SK-N-SH (cell line): Measurements from ENCODE around the gene GOLGA6C. TPM values are rescaled to one million over a fixed set of nuclear protein-coding genes. Genes with fewer than 3 reads are reported as not detected.
"Not testable (repeated sequence)": the region's sequence is repeated elsewhere in the genome, so short reads cannot be mapped to it uniquely, and the experiment has no call there.

Experiments
- CTCF ChIA-PET: fragments of 300-600, 350-600 bp; formaldehyde crosslinking; extraction: SDS; loops from one replicate; lab custom pipeline; 2021; lab: Yijun Ruan, JAX
- POLR2A ChIA-PET: fragments of 350-600 bp; sonication (Branson Sonifier 250); formaldehyde crosslinking; extraction: SDS; loops from one replicate; lab custom pipeline; 2020; ENCODE audit warnings: antibody characterized with exemption, inconsistent platforms; lab: Yijun Ruan, JAX
- DNase-seq: peaks from one replicate; pipeline ENCODE4 v3.0.0; 2012
- H2AFZ ChIP-seq: fragments of 200-600 bp; sonication (generic); 2 replicates; pipeline ENCODE4 v1.8.1; 2016; ENCODE audit warnings: antibody characterized with exemption, mild to moderate bottlenecking, low read depth
- H3F3A ChIP-seq: fragments of 200-600 bp; sonication (generic); replicated peaks from 2 replicates; pipeline ENCODE3; 2016; ENCODE audit warnings: antibody characterized with exemption, mild to moderate bottlenecking; ENCODE audit not compliant: insufficient read depth
- H3K27ac ChIP-seq, 2 experiments: fragments of 200-500 bp in 1 of 2; fragments of 200-600 bp in 1 of 2; sonication (Bioruptor generic) in 1 of 2; sonication (generic), shearing (Covaris generic) in 1 of 2; 2 replicates each; pipeline versions ENCODE4 v1.5.1 to v1.6.1; 2014 to 2016; ENCODE audit warnings: low read depth in 2 of 2, inconsistent platforms in 1 of 2, low read length in 1 of 2, mild to moderate bottlenecking in 1 of 2, mixed read lengths in 1 of 2
- H3K27me3 ChIP-seq: fragments of 200-600 bp; sonication (generic), shearing (Covaris generic); 2 replicates; pipeline ENCODE4 v1.6.1; 2016; ENCODE audit warnings: mixed run types; ENCODE audit not compliant: insufficient read depth
- H3K36me3 ChIP-seq, 2 experiments: fragments of 200-500 bp in 1 of 2; fragments of 200-600 bp in 1 of 2; sonication (Bioruptor generic) in 1 of 2; sonication (generic) in 1 of 2; replicated peaks in 1 of 2; 2 replicates each; pipeline versions ENCODE3 to v1.5.1; 2014 to 2016; ENCODE audit warnings: low read length in 1 of 2, mild to moderate bottlenecking in 1 of 2; ENCODE audit not compliant: insufficient read depth in 2 of 2, control insufficient read depth in 1 of 2
- H3K4me1 ChIP-seq, 2 experiments: fragments of 200-500 bp in 1 of 2; fragments of 200-600 bp in 1 of 2; sonication (Bioruptor generic) in 1 of 2; sonication (generic), shearing (Covaris generic) in 1 of 2; 2 replicates each; pipeline versions ENCODE4 v1.5.1 to v1.6.1; 2014 to 2016; ENCODE audit warnings: low read depth in 1 of 2, low read length in 1 of 2, mixed run types in 1 of 2; ENCODE audit not compliant: insufficient read depth in 2 of 2, control insufficient read depth in 1 of 2
- H3K4me2 ChIP-seq: fragments of 200-600 bp; sonication (generic), shearing (Covaris generic); 2 replicates; pipeline ENCODE4 v1.6.1; 2017; ENCODE audit warnings: mixed run types
- H3K4me3 ChIP-seq, 2 experiments: fragments of 200-500 bp in 1 of 2; fragments of 200-600 bp in 1 of 2; sonication (Bioruptor generic) in 1 of 2; sonication (generic), shearing (Covaris generic) in 1 of 2; 2 replicates each; pipeline versions ENCODE4 v1.5.1 to v1.8.1; 2014 to 2016; ENCODE audit warnings: low read depth in 2 of 2, inconsistent platforms in 1 of 2, low read length in 1 of 2, mild to moderate bottlenecking in 1 of 2, mixed read lengths in 1 of 2, moderate library complexity in 1 of 2
- H3K79me2 ChIP-seq: fragments of 200-600 bp; sonication (generic); 2 replicates; pipeline ENCODE4 v1.8.1; 2017; ENCODE audit warnings: mild to moderate bottlenecking; ENCODE audit not compliant: insufficient read depth
- H3K9ac ChIP-seq: fragments of 200-600 bp; sonication (generic); 2 replicates; pipeline ENCODE4 v1.6.1; 2017; ENCODE audit warnings: mixed run types
- H3K9me2 ChIP-seq: fragments of 200-600 bp; sonication (generic); 2 replicates; pipeline ENCODE4 v1.6.1; 2017; ENCODE audit warnings: mixed run types
- H3K9me3 ChIP-seq: fragments of 200-600 bp; sonication (generic); 2 replicates; pipeline ENCODE4 v1.6.1; 2017; ENCODE audit warnings: mixed run types, mild to moderate bottlenecking, moderate library complexity
- H4K20me1 ChIP-seq: fragments of 200-600 bp; sonication (generic); 2 replicates; pipeline ENCODE4 v1.6.1; 2017; ENCODE audit warnings: mild to moderate bottlenecking, mixed run types; ENCODE audit not compliant: insufficient read depth
- FOXJ3 ChIP-seq: sonication (generic); formaldehyde crosslinking; IDR thresholded peaks from 2 replicates; pipeline ENCODE4 v1.5.1; 2020; ENCODE audit warnings: mild to moderate bottlenecking, missing genetic modification reagents
- NRF1 ChIP-seq: IDR thresholded peaks from 2 replicates; pipeline ENCODE4 v1.6.1; 2012; ENCODE audit warnings: low read depth, mild to moderate bottlenecking, low read length
- RCOR1 ChIP-seq: fragments of 150-350 bp; IDR thresholded peaks from 2 replicates; pipeline ENCODE4 v1.6.1; 2017; ENCODE audit warnings: antibody characterized with exemption, low read length
- SIN3A ChIP-seq: IDR thresholded peaks from 2 replicates; pipeline ENCODE4 v1.6.1; 2012; ENCODE audit warnings: low read depth, mild to moderate bottlenecking, low read length, moderate library complexity, borderline replicate concordance
- TCF12 ChIP-seq: IDR thresholded peaks from 2 replicates; pipeline ENCODE4 v1.4.0; 2012
- WGBS: methylation state at CpG from one replicate; pipeline ENCODE4 v1.1.6; 2017; ENCODE audit warnings: low lambda C conversion rate; 5-methylcytosine and 5-hydroxymethylcytosine counted together
- polyA plus RNA-seq, 3 experiments: library from polyadenylated mRNA; depleted of rRNA; stranded (reverse); fragments of >200 nt; gene quantifications; 2 replicates each; pipeline ENCODE4 v1.2.3, GENCODE V29; 2012

Gene GOLGA6C
- polyA plus RNA-seq, 1 of the 3 experiments (the other 2 are of a cell fraction), result not detected

DNA sequence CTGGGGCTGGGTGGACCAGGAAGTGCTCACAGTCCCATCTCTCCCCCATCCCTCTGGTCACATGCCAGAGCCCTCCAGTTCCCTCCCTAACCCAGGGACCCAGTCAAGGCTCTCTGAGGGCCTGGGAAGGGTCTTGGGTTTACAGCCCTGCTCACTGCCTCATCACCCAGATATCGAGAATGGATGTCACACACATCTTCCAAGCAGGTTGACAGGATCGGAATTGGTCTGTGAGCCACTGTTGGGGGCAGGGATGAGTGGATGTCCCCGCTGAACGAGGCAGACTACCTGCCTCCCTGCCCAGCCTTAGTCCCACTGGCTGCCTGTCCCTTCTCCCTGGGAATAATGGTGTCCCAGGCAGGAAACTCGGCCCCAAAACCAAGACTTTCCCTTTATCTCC, 20.0 kb upstream of the GOLGA6C start:
- H3K9me3 ChIP-seq, result no peaks in the 10 kb centered on the region
- no peaks in the 10 kb centered on the region for H4K20me1 ChIP-seq
- ChIA-PET CTCF (interaction anchor here (2.8 kb wide), 1 partner anchor 209 kb away, joined by 8 read pairs; no protein-coding TSS in a partner anchor), POLR2A (no interaction called here)
- H3K4me3 ChIP-seq, result no peak overlapping the region
- DNase-seq, result no peak
- H3K79me2 ChIP-seq, result no peaks in the 10 kb centered on the region
- no peaks in the 10 kb centered on the region; a peak in 1 of 4 replicates for H3K4me1 ChIP-seq
- no peaks in the 10 kb centered on the region for H3K36me3 ChIP-seq
- H3K27ac ChIP-seq, result no peak overlapping the region
- 67% methylated on average over 5 of the region's 5 CpGs for WGBS
- no peak overlapping the region for H3K4me2 ChIP-seq
- no peaks in the 10 kb centered on the region for H3F3A ChIP-seq
- H3K27me3 ChIP-seq, result peaks cover 17% of the 10 kb centered on the region
- TF ChIP-seq RCOR1 (no peak), SIN3A (no peak), NRF1 (no peak), TCF12 (no peak)
- H2AFZ ChIP-seq, result no peak overlapping the region
- no peak overlapping the region for H3K9ac ChIP-seq
- H3K9me2 ChIP-seq, result no peaks in the 10 kb centered on the region

DNA sequence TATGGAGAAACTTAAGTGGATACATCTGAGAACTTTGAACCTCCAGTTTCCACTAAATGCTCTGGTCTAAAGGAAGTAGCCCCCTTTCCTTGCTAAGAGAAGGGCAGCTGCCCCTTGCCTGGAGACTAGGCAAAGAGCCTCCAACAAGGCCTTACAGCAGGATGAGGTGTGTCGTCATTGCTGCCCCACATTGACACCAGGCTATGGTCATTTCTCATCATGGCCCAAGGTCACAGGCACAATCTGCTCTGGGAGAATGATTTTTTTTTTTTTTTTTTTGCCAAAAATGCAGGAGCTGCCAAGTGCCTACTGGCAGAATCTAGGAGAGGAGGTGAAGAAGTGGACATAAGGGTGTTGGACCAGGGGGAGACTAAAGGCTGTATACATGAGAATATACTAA, 12.4 kb upstream of the GOLGA6C start:
- H3K4me1 ChIP-seq, H3K9me2 ChIP-seq, POLR2A ChIA-PET, H3K9me3 ChIP-seq, H3K9ac ChIP-seq, H3F3A ChIP-seq, H3K36me3 ChIP-seq, DNase-seq, H3K4me2 ChIP-seq, H2AFZ ChIP-seq, H3K79me2 ChIP-seq, H3K27ac ChIP-seq, H4K20me1 ChIP-seq, H3K4me3 ChIP-seq: not testable (repeated sequence)
- CTCF ChIA-PET, result interaction anchor here (1.4 kb wide), 1 partner anchor 216 kb away, joined by 4 read pairs; no protein-coding TSS in a partner anchor
- WGBS, result 88% methylated on average over 1 of the region's 1 CpG
- H3K27me3 ChIP-seq, result peaks cover 28% of the 10 kb centered on the region; the same call in 1 of the 2 replicates

GRCh38 chr15:75248991-75249390, 9.1 kb upstream of the GOLGA6C start:
- whole genome bisulfite sequencing, result 48% methylated on average over 6 of the region's 6 CpGs
- H3K27me3 ChIP-seq, result peaks cover 27% of the 10 kb centered on the region; the same call in 1 of the 2 replicates
- H2AFZ ChIP-seq, H4K20me1 ChIP-seq, H3K9ac ChIP-seq, H3F3A ChIP-seq, H3K36me3 ChIP-seq, H3K27ac ChIP-seq, H3K9me2 ChIP-seq, DNase-seq, H3K4me1 ChIP-seq, H3K79me2 ChIP-seq, POLR2A ChIA-PET, H3K4me3 ChIP-seq, CTCF ChIA-PET, H3K4me2 ChIP-seq, H3K9me3 ChIP-seq: not testable (repeated sequence)

GRCh38 chr15:75249726-75250125, 8.4 kb upstream of the GOLGA6C start:
- ChIA-PET POLR2A (no interaction called here), CTCF (no interaction called here)

GRCh38 chr15:75251343-75251742, 6.8 kb upstream of the GOLGA6C start:
- WGBS, result 73% methylated on average over 4 of the region's 4 CpGs
- not testable (repeated sequence) for H3K4me1 ChIP-seq

More at GRCh38 chr15:75249726-75250125, 8.4 kb upstream of the GOLGA6C start:
- no peak overlapping the region for H3K4me2 ChIP-seq
- no peaks in the 10 kb centered on the region for H3K9me3 ChIP-seq
- no peak overlapping the region for H2AFZ ChIP-seq
- no peak overlapping the region for H3K4me3 ChIP-seq
- no peaks in the 10 kb centered on the region for H3F3A ChIP-seq
- no peaks in the 10 kb centered on the region for H4K20me1 ChIP-seq
- no peak for DNase-seq
- no peak overlapping the region for H3K27ac ChIP-seq
- H3K36me3 ChIP-seq, result no peaks in the 10 kb centered on the region
- H3K79me2 ChIP-seq, result no peaks in the 10 kb centered on the region
- no peak overlapping the region for H3K9ac ChIP-seq
- peaks cover 27% of the 10 kb centered on the region; the same call in 1 of the 2 replicates for H3K27me3 ChIP-seq
- no peaks in the 10 kb centered on the region for H3K4me1 ChIP-seq
- TF ChIP-seq FOXJ3 (CRISPR knock-in tag), result no peak
- 57% methylated on average over 4 of the region's 4 CpGs for WGBS
- no peaks in the 10 kb centered on the region for H3K9me2 ChIP-seq

GRCh38 chr15:75252285-75252684, 5.8 kb upstream of the GOLGA6C start:
- POLR2A ChIA-PET, H3K4me1 ChIP-seq, H3K4me2 ChIP-seq, H3K9ac ChIP-seq, H4K20me1 ChIP-seq, H3K9me2 ChIP-seq, H3K36me3 ChIP-seq, DNase-seq, H3K4me3 ChIP-seq, H3K79me2 ChIP-seq, CTCF ChIA-PET, H3K27ac ChIP-seq, H3K9me3 ChIP-seq, H3F3A ChIP-seq, H2AFZ ChIP-seq: not testable (repeated sequence)
- 43% methylated on average over 4 of the region's 4 CpGs for WGBS
- H3K27me3 ChIP-seq, result peaks cover 26% of the 10 kb centered on the region; the same call in 1 of the 2 replicates

More at GRCh38 chr15:75251343-75251742, 6.8 kb upstream of the GOLGA6C start:
- H3K36me3 ChIP-seq, POLR2A ChIA-PET, H4K20me1 ChIP-seq, H3K9me3 ChIP-seq, H3K9ac ChIP-seq, H3K79me2 ChIP-seq, H3K9me2 ChIP-seq, H3F3A ChIP-seq, DNase-seq, H3K27ac ChIP-seq, H2AFZ ChIP-seq, H3K4me2 ChIP-seq, H3K4me3 ChIP-seq, CTCF ChIA-PET: not testable (repeated sequence)
- H3K27me3 ChIP-seq, result peaks cover 27% of the 10 kb centered on the region; the same call in 1 of the 2 replicates
